Measurements from ENCODE around the gene CCDC69. TPM values are rescaled to one million over a fixed set of nuclear protein-coding genes. Genes with fewer than 3 reads are reported as not detected.

CCDC69 gene
- total and polyA plus RNA-seq, 3 donors from 2014 or later = 37.6 to 65.3 (median 40.8) TPM

GRCh38 chr5:151182524-151182900 lies 41.4 kb downstream of the CCDC69 start:
- no peak overlapping the region for H3K4me3 ChIP-seq
- no peaks in the 10 kb centered on the region for H3K4me1 ChIP-seq
- no peaks in the 10 kb centered on the region for H3K9me3 ChIP-seq
- no peak overlapping the region for H3K27ac ChIP-seq
- no peak for DNase-seq
- intact Hi-C loops (cut with DNase I; ENCODE audit: low total_unique reads) = no loop called here
- no peaks in the 10 kb centered on the region for H3K36me3 ChIP-seq (ENCODE audit: low read depth, missing control alignments)
- H3K27me3 ChIP-seq = no peaks in the 10 kb centered on the region
- no peak for TF ChIP-seq CTCF (IDR thresholded peaks at IDR 0.05)
- TF ChIP-seq POLR2A (IDR thresholded peaks at IDR 0.05) = no peak
- 90 to 98% methylated on average over 4 of the region's 4 CpGs for WGBS, 2 donors

GRCh38 chr5:151181818-151182523 lies 41.9 kb downstream of the CCDC69 start:
- Histone ChIP-seq H3K4me3 (no peak overlapping the region), H3K9me3 (no peaks in the 10 kb centered on the region), H3K4me1 (no peaks in the 10 kb centered on the region), H3K27ac (no peak overlapping the region), H3K27me3 (no peaks in the 10 kb centered on the region), H3K36me3 (ENCODE audit: low read depth, missing control alignments) (no peaks in the 10 kb centered on the region)
- intact Hi-C loops (cut with DNase I; ENCODE audit: low total_unique reads) = no loop called here
- no peak for TF ChIP-seq CTCF (IDR thresholded peaks at IDR 0.05)
- no peak for TF ChIP-seq POLR2A (IDR thresholded peaks at IDR 0.05)
- DNase-seq = no peak
- 87 to 88% methylated on average over 4 of the region's 4 CpGs for WGBS, 2 donors

- Histone ChIP-seq H3K27ac (no peak overlapping the region), H3K27me3 (no peaks in the 10 kb centered on the region), H3K9me3 (no peaks in the 10 kb centered on the region), H3K4me3 (no peak overlapping the region), H3K36me3 (ENCODE audit: low read depth, missing control alignments) (no peaks in the 10 kb centered on the region), H3K4me1 (no peaks in the 10 kb centered on the region)
- 92 to 93% methylated on average over 6 of the region's 6 CpGs for WGBS, 2 donors
- intact Hi-C loops (cut with DNase I; ENCODE audit: low total_unique reads) = no loop called here
- TF ChIP-seq POLR2A (IDR thresholded peaks at IDR 0.05) (no peak), CTCF (IDR thresholded peaks at IDR 0.05) (no peak)
- no peak for DNase-seq
These were observed 43.6 kb downstream of the CCDC69 start for GRCh38 chr5:151180291-151180690.

GRCh38 chr5:151179489-151179840 lies 44.4 kb downstream of the CCDC69 start:
- DNase-seq = no peak
- WGBS, 2 donors = 91 to 96% methylated on average over 4 of the region's 4 CpGs
- intact Hi-C loops (cut with DNase I; ENCODE audit: low total_unique reads) = no loop called here
- Histone ChIP-seq H3K36me3 (ENCODE audit: low read depth, missing control alignments) (no peaks in the 10 kb centered on the region), H3K4me3 (no peak overlapping the region), H3K27ac (no peak overlapping the region), H3K4me1 (no peaks in the 10 kb centered on the region), H3K9me3 (no peaks in the 10 kb centered on the region), H3K27me3 (no peaks in the 10 kb centered on the region)
- no peak for TF ChIP-seq CTCF (IDR thresholded peaks at IDR 0.05)
- TF ChIP-seq POLR2A (IDR thresholded peaks at IDR 0.05) = no peak
